IPS DF 6.9 (cell line): Measurements from ENCODE around the gene HM13.

ENCODE experiments used
- DNase-seq: peaks from one replicate; pipeline ENCODE4 v3.0.0-alpha.2; 2013; ENCODE audit warnings: low read depth, low spot score
- H3K27ac ChIP-seq: one replicate; pipeline ENCODE4 v1.5.1; 2013; ENCODE audit warnings: low read length, control low read depth
- H3K27me3 ChIP-seq: 2 replicates; pipeline ENCODE4 v1.6.1; 2013; ENCODE audit warnings: mild to moderate bottlenecking, low read length; ENCODE audit not compliant: control insufficient read depth, insufficient read depth
- H3K36me3 ChIP-seq: 2 replicates; pipeline ENCODE4 v1.6.1; 2013; ENCODE audit warnings: low read length; ENCODE audit not compliant: control insufficient read depth, insufficient read depth
- H3K4me1 ChIP-seq: 2 replicates; pipeline ENCODE4 v1.6.1; 2013; ENCODE audit warnings: low read length; ENCODE audit not compliant: control insufficient read depth, insufficient read depth
- H3K4me3 ChIP-seq: 2 replicates; pipeline ENCODE4 v1.5.1; 2013; ENCODE audit warnings: mild to moderate bottlenecking, low read length
- H3K9me3 ChIP-seq: 2 replicates; pipeline ENCODE4 v1.6.1; 2013; ENCODE audit warnings: low read length, inconsistent platforms; ENCODE audit not compliant: control insufficient read depth, insufficient read depth
- WGBS: extraction: QIAGEN DNeasy Blood & Tissue Kit; methylation state at CpG from one replicate; pipeline ENCODE4 v1.1.7; 2013; ENCODE audit warnings: mixed read lengths, missing lambda C conversion rate; ENCODE audit not compliant: insufficient read length, insufficient coverage; 5-methylcytosine and 5-hydroxymethylcytosine counted together

The HM13 gene

DNA sequence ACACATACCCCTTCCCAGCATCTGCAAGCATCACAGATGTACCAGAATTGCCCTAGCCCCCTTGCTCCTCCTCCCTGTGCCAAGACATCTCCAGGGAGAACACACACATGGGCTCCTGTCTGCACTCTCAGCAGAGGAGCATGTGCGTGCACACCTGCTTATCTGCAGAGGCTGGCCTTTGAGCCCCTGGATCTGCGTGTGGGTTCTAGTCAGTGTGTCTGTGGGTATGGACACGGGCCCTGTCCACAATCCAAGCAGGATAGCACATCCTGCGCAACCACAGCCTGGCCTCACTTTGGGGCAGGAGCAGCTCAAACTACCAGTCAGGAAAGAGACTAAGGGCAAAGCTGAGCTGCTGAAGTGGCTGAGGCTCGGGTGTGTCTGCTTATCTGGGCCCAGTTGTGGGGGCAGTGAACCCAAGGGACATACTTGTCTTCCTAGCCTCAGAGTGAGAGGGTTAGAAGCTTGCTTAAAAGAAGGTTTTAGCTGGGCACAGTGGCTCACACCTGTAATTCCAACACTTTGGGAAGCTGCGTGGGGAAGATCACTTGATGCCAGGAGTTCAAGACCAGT lies 41.0 kb downstream of the HM13 start:
- Histone ChIP-seq H3K9me3 (no peaks in the 10 kb centered on the region), H3K4me1 (no peaks in the 10 kb centered on the region), H3K4me3 (no peak overlapping the region), H3K27me3 (no peaks in the 10 kb centered on the region), H3K36me3 (peaks cover 10% of the 10 kb centered on the region), H3K27ac (no peak overlapping the region)
- DNase-seq = no peak
- WGBS = no CpG with 5 or more reads among the region's 6 CpGs

DNA sequence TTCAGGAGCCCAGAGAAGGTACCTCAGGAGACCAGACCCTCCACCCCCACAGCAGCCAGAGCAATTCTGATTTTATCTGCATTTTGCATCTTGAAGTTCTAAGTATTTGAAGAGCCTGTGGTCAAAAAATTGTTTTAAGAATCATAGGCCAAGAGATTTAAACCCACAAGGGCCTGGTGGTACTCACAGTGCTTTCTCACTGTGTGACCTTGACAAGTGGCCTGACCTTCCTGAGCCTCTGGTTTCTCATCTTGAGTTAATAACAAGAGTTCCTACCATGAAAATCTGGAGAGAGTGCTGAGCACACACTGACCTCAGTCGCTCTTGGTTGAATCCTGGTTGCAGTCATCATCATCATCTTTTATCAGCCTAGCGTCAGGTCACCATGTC lies 45.5 kb downstream of the HM13 start:
- Histone ChIP-seq H3K4me1 (no peaks in the 10 kb centered on the region), H3K36me3 (peaks cover 15% of the 10 kb centered on the region), H3K9me3 (no peaks in the 10 kb centered on the region), H3K27ac (no peak overlapping the region), H3K27me3 (no peaks in the 10 kb centered on the region), H3K4me3 (no peak overlapping the region)
- no peak for DNase-seq
- no CpG with 5 or more reads among the region's 2 CpGs for WGBS

GRCh38 chr20:31560094-31560745 lies 46.0 kb downstream of the HM13 start:
- no peaks in the 10 kb centered on the region for H3K9me3 ChIP-seq
- no peaks in the 10 kb centered on the region for H3K4me1 ChIP-seq
- no CpG with 5 or more reads among the region's 6 CpGs for WGBS
- H3K27ac ChIP-seq = no peak overlapping the region
- DNase-seq = no peak
- H3K36me3 ChIP-seq = peaks cover 15% of the 10 kb centered on the region
- no peak overlapping the region for H3K4me3 ChIP-seq
- H3K27me3 ChIP-seq = no peaks in the 10 kb centered on the region

- WGBS = no CpG with 5 or more reads among the region's 7 CpGs
- H3K9me3 ChIP-seq = no peaks in the 10 kb centered on the region
- peaks cover 15% of the 10 kb centered on the region for H3K36me3 ChIP-seq
- H3K27ac ChIP-seq = no peak overlapping the region
- no peak overlapping the region for H3K4me3 ChIP-seq
- no peaks in the 10 kb centered on the region for H3K4me1 ChIP-seq
- no peak for DNase-seq
- H3K27me3 ChIP-seq = no peaks in the 10 kb centered on the region
Observed at GRCh38 chr20:31560746-31561598, 46.7 kb downstream of the HM13 start.

GRCh38 chr20:31562241-31562640 lies 48.0 kb downstream of the HM13 start:
- Histone ChIP-seq H3K9me3 (no peaks in the 10 kb centered on the region), H3K36me3 (peaks cover 15% of the 10 kb centered on the region), H3K27ac (no peak overlapping the region), H3K27me3 (no peaks in the 10 kb centered on the region), H3K4me1 (peaks cover 5% of the 10 kb centered on the region), H3K4me3 (no peak overlapping the region)
- WGBS = no CpG with 5 or more reads among the region's 1 CpG
- DNase-seq = no peak

GRCh38 chr20:31564284-31564683 lies 50.0 kb downstream of the HM13 start:
- no peak overlapping the region for H3K4me3 ChIP-seq
- peaks cover 15% of the 10 kb centered on the region for H3K36me3 ChIP-seq
- no peaks in the 10 kb centered on the region for H3K27me3 ChIP-seq
- no peak overlapping the region for H3K27ac ChIP-seq
- DNase-seq = no peak
- peaks cover 5% of the 10 kb centered on the region for H3K4me1 ChIP-seq
- no peaks in the 10 kb centered on the region for H3K9me3 ChIP-seq
- no CpG with 5 or more reads among the region's 6 CpGs for WGBS

GRCh38 chr20:31565699-31566318 lies 51.6 kb downstream of the HM13 start:
- Histone ChIP-seq H3K9me3 (no peaks in the 10 kb centered on the region), H3K27me3 (no peaks in the 10 kb centered on the region), H3K27ac (no peak overlapping the region), H3K4me1 (peaks cover 5% of the 10 kb centered on the region), H3K4me3 (no peak overlapping the region), H3K36me3 (peaks cover 13% of the 10 kb centered on the region)
- DNase-seq = no peak
- no CpG with 5 or more reads among the region's 6 CpGs for WGBS

GRCh38 chr20:31566319-31566657 lies 52.0 kb downstream of the HM13 start:
- Histone ChIP-seq H3K4me1 (peaks cover 5% of the 10 kb centered on the region), H3K4me3 (no peak overlapping the region), H3K9me3 (no peaks in the 10 kb centered on the region), H3K36me3 (peaks cover 11% of the 10 kb centered on the region), H3K27ac (no peak overlapping the region), H3K27me3 (no peaks in the 10 kb centered on the region)
- DNase-seq = no peak
- no CpG with 5 or more reads among the region's 1 CpG for WGBS

DNA sequence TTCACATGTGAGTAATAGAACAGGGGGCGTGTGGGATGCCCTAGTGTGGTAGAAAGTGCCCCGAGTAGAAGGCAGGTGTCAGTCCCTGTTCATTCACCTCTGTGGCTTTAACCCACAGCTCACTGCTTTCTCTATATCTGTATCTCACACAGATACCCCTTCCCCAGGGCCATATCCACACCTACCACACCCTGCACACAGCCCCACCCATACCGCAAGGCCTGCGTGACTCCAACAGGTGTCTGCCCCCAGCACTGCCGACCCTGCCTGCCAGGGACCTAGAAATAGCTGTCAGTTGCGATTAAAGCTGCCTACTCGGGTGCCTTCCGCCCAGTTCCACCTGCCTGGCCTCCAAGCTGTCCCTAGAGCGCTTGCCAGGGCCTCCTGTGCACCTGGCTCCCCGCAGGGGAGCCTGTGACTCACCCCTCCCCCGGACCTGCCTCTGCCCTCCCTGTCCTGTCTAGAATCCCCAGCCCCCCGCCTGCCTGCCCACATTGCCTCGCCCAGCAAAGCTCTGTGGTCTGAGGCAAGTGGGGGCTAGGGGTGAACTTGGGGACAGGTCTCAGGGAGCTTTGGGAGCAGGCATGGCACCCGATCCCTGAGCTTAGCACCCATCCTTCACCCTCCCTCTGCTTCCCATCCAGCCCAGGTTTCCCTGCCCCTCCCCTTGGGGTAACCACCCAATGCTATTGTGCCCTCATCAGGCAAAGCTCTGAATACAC lies 52.6 kb downstream of the HM13 start:
- H3K27ac ChIP-seq = no peak overlapping the region
- no peak overlapping the region for H3K4me3 ChIP-seq
- no peaks in the 10 kb centered on the region for H3K27me3 ChIP-seq
- H3K9me3 ChIP-seq = no peaks in the 10 kb centered on the region
- peaks cover 5% of the 10 kb centered on the region for H3K4me1 ChIP-seq
- no peak for DNase-seq
- peaks cover 6% of the 10 kb centered on the region for H3K36me3 ChIP-seq
- no CpG with 5 or more reads among the region's 14 CpGs for WGBS

- Histone ChIP-seq H3K27ac (no peak overlapping the region), H3K27me3 (no peaks in the 10 kb centered on the region), H3K9me3 (no peaks in the 10 kb centered on the region), H3K4me1 (peaks cover 5% of the 10 kb centered on the region), H3K4me3 (no peak overlapping the region), H3K36me3 (peaks cover 3% of the 10 kb centered on the region)
- DNase-seq = no peak
Observed at GRCh38 chr20:31567380-31567720, 53.1 kb downstream of the HM13 start.
